Stimulated activated CD8-positive, alpha-beta memory T cell treated with anti-CD3 and anti-CD28 coated beads, Interleukin-7, amount 100 ng/mL, for 24 hours (primary cell): ENCODE measurements around the gene SHISA9.
"Not testable (repeated sequence)": the region's sequence is repeated elsewhere in the genome, so short reads cannot be mapped to it uniquely, and the experiment has no call there.

Experiments used
- DNase-seq: peaks from one replicate; pipeline ENCODE4 v3.0.0-alpha.2; 2020; ENCODE audit warnings: low read depth

SHISA9 gene

DNA sequence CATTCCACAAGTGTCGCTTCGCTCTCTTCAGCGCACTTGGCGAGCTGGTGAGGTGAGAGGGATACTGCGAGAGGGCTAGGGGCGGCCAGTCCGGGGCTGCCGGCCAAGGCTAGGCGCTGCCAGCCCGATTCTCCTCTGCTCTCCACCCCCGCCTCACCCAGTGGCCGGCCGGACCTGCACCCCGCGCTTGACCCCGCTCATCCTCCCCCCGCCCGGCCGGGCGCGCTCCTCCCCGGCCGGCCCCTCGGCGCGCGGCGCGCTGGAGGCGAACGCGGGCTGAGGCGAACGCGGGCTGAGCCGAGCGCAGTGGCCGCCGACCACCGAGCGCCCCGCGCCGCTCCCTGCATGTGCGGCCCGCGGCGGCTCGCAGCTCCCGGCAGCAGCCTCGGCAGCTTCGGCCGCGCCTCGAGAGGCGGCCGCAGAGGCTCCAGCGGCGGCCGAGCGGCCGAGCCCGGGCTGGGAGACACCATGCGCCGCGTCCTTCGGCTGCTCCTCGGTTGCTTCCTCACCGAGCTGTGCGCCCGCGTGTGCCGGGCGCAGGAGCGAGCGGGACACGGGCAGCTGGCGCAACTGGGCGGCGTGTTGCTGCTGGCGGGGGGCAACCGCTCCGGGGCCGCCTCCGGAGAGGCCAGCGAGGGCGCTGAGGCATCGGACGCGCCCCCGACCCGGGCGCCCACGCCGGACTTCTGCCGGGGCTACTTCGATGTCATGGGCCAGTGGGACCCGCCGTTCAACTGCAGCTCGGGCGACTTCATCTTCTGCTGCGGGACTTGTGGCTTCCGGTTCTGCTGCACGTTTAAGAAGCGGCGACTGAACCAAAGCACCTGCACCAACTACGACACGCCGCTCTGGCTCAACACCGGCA lies at the start of gene SHISA9:
Gene SHISA9, plus strand, starts transcription at position 2 of the 865 bp plus-strand sequence.
- no peak for DNase-seq

DNA sequence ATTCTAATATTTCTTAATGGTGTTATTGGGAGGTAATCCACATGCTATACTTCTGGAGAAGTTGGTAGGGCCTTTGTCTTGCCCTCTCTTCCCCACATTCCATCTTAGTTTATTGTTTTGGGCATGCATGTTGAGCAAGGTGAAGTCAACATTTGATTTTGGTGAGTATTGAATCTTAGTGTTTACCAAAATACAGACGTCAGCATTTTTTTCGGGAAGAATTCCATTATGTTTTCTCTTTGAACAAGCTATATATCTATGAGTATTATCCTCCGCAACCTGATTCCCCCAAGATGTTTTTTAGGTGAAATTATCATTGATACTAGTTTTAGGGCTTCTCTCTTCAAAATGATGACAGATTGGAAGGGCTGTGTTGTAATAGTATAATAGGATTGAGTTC lies 47.4 kb upstream of the SHISA9 start:
- DNase-seq = no peak

DNA sequence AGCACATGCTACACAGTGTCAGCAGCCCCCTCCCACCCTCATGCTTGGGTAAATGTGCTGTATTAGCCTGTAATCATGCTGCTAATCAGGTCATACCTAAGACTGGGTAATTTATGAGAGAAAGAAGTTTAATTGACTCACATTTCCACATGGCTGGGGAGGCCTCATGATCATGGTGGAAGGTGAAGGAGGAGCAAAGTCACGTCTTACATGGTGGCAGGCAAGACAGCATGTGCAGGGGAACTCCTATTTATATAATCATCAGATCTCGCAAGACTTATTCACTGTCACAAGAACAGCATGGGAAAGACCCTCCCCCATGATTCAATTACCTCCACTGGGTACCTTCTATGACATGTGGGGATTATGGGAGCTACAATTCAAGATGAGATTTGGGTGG lies 44.0 kb upstream of the SHISA9 start:
- DNase-seq = not testable (repeated sequence)

DNA sequence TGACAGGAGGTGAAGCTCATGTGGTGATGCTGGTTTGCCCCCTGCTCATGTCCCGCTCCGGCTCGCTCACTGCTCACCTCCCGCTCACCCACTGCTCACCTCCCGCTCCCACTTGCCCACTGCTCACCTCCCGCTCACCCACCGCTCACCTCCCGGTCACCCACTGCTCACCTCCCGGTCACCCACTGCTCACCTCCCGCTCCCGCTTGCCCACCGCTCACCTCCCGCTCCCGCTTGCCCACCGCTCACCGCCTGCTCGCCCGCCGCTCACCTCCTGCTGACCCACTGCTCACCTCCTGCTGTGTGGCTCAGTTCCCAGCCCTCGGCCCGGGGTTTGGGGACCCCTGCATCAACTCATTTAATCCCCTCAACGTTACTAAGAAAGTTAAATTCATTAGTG lies 39.1 kb upstream of the SHISA9 start:
- DNase-seq = no peak

DNA sequence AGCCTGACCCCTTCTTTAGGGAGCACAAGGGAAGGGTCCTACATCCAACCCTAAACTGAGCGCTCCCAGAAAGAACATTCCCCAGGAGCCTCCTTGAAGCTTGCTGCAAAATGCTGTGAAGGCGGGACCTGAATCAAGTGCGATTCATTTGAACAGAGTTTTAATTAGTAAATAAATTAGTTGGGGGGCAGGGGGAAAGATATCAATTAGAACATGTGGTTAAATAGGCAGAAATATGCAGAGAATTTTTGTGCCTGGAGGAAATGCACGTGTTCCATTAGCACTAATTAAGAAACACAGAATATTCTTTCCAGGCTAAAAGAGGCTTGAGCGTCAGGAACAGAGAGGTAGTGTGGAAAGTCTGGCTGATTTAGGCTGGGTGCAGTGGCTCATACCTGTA lies 38.5 kb upstream of the SHISA9 start:
- DNase-seq = no peak

DNA sequence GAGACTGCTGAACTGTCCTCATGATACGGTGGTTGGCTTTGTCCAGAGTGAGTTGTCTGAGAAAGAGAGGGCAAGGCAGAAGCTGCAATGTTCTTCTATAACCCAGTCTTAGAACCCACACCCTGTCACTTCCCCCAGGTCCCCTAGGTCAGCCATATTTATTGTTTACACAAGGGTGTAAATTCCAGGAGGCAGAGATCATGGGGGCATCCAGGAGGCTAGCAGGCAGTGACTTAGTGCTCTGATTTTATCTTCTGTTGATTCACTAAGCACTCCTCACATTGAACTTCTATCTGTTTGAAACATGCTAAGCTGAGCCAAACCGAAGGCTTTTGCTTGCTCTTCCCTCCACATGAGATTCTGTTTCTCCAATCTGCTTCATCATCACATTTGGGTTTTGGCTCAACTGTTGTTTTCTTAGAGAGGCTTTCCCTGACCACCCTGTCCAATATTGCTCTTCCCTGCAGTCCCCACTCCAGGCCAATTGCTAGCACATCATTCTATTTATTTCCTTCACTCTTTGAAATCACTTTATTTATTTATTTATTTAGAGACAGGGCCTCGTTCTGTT lies 34.3 kb upstream of the SHISA9 start:
- DNase-seq = no peak

DNA sequence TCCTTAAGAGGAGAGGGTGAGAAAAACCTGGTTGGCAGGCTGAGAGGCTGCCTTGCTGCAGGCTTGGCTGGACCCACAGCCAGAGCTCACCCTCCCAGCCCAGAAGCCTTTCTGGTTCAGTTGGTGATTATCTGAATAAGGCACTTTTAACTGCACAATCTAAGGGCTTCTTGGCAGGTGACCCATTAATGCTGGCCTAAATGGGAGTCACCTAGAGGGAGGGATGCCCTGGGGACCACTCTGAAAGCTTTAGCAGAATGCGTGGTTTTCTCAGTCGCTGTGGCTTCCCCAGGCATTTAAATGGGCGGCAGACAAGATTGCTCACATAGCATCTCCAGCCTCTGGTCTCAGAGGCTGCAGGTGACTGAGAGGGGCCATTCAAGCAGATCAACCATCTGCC lies 33.2 kb upstream of the SHISA9 start:
- no peak for DNase-seq

DNA sequence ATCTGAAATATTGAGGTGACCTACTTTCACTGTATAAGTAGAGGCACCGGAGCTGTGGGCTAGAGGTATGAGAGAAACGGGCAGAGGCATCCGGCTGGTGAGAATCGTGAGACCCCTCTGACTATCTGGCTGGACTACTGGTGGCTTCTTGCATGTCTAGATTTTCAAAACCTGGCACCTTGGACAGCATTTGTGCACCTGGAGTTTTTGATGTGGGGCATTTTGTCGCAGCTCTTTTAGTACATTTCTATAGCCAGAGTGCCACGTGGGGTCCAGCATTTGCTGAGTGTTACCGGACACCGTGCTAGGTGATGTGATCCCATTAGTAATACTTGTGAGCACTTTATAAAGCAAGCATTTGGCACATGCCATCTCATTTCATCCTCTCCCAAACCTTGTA lies 32.6 kb upstream of the SHISA9 start:
- no peak for DNase-seq

DNA sequence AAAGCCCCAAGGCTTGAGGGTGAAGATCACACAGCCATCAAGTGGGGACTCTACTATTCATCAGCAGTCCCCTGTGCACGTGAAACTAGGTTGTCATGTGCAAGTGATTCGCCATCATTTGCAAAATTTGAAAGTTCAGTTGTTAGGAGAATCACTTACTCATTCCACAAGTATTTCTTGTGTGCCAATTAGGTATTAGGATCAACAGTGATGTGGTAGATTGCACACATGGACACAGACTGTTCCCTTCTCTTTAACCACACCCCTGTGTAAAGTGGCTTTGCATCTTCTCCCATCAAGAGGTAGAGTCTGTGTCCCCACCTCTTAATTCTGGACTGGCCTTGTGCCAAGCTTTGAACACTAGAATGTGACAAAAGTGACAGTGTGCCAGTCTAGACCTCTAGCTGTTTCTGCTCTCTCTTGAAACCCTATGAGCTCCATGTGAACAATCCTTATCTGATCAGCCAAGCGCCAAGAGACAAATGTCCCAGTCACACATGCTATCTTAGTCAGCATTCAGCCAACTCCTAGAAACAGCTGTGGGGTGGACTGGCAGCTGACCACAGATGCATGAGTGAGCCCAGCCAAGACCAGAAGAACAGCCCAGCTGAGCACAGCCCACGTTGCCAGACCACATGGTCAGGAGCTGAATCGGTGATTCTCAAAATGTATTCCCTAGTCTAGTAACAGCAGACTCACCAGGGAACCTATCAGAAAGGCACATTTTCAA lies 31.5 kb upstream of the SHISA9 start:
- DNase-seq = no peak

DNA sequence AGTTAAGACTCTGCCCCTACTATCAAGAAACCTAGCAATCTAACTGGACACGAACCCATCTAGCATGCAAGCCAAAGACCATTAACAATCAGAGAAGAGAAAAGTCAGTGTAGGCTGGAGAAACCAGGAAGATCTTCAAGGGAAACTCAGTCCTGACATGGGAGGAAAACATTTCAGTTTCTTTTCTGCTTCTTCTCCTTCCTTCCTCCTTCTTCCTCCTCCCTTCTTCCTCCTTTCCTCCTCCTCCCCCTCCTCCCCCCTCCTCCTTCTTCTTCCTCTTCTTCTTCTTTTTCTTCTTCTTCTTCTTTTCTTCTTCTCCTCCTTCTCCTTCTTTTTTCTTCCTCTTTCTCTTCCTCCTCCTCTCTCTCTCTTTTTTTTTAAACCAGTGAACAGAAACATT lies 29.6 kb upstream of the SHISA9 start:
- DNase-seq = no peak

DNA sequence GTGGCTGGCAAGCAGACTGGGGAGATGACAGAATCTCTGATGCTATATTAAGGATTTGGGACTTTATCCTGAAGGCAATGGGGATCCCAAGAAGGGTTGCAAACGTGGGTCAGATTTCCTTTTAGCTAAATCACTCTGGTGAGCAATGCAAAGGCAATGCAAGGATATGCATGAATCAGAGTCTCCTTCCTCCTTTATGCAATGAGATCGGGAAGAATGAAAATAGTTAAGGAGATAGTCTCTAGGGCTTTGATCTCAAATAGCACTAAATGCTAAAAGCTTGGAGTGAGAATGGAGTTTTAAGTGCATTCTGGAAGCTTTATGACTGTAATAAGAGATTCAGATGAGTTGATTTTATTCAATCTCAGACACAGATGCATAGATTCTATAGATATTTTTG lies 27.2 kb upstream of the SHISA9 start:
- DNase-seq = no peak

DNA sequence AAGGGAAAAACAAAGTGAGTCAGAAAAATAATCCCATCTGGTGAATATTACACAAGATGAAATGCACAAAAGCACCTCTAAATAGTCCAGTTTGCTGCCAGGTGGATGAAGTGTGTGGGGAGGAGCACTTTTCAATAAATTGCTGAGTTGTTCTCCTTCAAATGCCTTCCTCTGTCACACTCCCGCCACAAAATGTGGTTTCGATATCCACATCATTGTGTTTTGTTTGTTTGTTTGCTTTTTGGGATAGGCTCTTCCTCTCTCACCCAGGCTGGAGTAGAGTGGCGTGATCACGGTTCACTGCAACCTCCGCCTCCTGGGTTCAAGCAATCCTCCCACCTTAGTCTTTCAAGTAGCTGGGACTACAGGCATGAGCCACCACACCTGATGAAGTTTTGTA lies 24.6 kb upstream of the SHISA9 start:
- DNase-seq = no peak

DNA sequence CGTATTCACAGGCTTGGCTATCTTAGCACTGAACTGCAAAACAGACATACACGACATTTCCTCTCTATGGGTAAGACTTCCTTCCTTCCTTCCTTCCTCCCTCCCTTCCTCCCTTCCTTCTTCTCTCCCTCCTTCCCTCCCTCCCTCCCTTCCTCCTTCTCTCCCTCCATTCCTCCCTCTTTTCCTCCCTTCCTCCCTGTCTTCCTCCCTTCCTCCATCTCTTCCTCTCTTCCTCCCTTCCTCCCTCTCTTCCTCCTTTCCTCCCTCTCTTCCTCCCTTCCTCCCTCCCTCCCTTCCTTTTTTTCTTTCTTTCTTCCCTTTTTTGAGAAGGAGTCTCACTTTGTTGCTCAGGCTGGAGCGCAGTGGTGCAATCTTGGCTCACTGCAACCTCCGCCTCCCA lies 22.4 kb upstream of the SHISA9 start:
- DNase-seq = no peak

DNA sequence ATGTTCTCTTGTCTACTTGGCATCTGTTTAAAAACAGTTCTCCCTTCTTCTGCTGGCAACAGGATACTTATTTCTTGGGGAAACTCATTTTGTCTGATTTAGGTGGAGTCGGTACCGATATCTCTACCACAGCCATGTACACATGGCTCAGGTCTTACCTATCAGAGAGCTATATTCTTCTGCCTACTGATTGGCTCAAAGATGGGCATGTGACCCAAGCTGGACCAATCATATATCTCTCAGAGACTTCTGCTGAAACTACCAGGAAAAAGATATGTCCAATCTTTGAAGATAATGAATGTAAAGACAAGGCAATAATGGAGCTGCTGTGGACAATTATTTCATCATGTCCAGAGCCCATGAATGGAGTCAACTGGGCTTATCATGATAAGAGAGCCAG lies 21.6 kb upstream of the SHISA9 start:
- no peak for DNase-seq

DNA sequence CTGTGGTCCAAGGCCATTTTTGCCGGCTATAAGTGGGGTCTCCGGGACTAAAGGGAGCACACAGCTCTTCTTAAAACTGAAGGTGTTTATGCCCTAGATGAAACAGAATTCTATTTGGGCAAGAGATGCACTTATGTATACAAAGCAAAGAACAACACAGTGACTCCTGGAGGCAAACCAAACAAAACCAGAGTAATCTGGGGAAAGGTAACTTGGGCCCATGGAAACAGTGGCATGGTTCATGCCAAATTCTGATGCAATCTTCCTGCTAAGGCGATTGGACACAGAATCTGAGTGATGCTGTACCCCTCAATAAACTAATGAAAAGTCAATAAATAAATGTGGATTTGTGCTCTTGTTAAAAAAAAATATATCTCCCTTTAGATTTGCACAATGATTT lies 20.2 kb upstream of the SHISA9 start:
- no peak for DNase-seq

DNA sequence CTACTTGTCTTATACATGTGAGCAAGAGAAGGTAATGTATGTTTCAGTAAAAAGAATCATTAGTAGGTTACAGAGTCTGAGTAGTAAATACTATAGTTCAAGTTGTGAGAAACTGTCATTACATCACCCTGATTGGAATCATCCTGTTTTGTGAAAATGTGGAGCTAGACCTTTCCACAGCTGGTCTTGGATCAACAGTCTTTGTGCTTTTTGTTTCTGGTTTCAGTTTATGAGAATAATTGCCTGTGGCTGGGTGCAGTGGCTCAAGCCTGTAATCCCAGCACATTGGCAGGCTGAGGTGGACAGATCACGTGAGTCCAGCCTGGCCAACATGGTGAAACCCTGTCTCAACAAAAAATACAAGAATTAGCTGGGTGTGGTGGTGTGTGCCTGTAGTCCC lies 19.7 kb upstream of the SHISA9 start:
- no peak for DNase-seq

DNA sequence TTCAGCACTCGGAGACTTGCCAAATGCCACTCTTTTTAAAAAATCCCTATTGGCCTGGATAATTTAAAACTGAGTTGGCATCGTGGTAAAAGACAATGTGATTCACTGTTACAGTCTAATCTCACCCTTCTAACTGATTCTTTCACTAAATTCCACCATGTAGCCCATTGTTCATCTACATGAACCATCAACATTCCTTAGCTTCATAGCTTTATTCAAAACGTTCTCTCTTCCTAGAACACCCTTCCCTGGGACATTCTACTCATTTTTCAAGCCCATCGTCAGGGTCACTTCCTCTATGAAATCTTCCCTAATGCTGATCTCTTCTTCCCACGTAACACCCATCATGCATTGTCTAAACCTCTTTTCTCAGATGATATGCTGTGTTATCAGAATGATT lies 15.7 kb upstream of the SHISA9 start:
- no peak for DNase-seq

DNA sequence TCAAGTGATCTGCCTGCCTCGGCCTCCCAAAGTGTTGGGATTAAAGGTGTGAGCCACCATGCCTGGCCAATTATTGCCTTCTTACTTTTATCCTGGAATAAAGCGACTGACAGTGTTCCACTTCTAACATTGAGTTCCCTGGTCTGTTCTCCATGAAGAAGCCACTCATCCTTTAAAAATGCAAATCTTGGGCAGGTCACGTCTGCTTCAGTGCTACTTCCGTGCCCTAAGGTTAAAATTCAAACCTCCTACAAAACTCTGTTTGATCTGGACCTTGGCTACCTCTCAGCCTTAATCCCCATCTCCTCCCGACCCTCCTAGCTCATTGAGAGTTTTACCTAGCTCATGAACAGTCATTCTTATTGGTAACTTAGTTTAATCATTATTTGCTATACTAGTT lies 9.6 kb upstream of the SHISA9 start:
- DNase-seq = no peak

DNA sequence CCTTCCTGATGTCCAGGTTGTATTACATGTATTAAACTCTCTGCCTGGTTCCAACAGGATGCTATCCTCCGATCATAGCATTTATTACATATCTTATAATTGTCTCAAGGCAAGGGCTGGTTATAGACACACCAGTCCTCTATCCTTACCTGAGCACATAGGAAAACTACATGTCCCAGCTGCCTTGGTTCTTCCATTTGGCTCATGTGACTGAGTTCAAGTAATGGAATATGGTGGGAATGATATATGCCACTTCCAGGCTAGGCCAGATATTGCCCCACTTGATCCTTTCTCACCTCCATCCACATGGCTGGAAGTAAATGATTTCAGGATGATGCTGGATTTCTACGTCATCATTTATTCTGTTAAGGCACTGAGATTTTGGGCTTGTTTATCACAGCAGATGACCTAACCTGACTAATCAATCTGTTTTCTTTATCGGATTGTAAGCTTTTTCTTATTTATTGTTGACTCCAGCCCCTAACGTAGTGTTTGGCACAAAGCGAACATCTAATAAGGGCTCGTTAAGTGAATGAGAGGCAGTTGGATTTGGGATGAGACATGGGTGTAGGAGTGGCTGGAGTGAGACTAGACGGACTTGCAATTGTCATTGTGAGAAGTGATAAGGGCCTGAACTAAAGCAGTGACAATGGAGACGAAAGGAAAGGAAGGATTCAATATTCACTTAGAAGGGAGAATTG lies 8.2 kb upstream of the SHISA9 start:
- DNase-seq = no peak

DNA sequence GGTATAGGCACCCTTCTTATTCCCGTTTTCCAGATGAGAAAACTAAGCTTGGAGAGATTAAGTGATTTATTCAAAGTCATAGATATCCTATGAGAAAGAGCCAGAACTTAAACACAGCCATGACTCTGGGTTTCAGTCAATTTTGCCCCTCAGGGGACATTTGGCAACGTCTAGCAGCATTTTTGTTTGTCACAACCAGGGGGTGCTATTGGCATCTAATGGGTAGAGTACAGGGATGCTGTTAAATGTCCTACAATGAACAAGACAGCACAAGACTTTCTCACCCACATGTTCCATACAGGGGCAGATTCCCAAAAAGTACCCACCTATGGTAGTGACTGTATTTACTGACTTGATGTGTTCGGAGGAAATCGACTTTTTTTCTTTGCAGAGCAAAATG lies 4.8 kb upstream of the SHISA9 start:
- DNase-seq = no peak

DNA sequence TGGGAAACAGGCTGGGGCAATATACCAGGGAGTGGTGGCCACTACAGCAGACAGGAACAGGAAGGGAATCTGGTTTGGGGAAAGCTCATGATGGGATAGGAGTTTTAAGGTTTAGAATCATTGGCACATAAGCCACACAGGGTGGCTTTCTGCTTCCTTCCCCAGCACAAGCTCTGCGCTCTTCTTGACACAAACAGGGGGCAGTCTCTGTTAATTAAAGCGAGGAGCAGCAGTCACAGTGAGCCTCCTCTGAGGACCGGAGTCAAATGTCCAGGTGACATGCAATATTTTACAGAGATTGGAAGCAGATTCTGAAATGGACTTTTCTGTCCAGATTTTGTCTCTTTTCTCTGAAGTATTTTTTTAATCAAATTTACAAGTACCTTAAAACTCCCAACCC lies 2.8 kb upstream of the SHISA9 start:
- DNase-seq = no peak

DNA sequence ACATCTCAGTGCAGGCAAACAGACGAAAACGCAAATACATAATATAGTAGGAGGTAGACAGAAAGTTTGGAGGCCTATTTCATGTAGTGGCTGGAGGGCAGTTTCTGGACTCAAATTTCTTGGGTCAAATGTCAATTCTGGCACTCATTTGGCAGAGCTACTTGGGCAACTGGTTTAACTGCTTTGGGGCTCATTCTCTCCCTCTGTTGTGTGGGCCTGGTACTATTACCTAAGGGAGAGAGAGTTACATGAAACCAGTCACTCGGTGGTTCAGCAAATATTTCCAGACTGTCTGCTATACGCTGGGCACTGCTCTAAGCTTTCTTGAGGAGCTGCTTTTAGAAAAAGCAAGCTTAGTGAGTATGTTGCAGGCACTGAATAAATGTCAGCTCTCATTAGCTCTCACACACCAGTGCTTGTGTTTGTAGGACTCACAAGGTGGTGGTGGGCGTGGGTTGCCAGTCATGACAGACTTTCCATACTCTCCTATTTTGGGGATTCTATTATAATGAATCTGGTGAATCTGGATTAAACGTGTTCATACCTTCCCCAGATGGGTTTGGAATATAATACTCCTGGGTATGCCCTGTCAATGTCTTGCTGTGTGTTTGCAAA lies 1.8 kb upstream of the SHISA9 start:
- DNase-seq = no peak
